Posterior vena cava (tissue), 2 donors: Measurements from ENCODE around the gene UGT1A7. TPM values are rescaled to one million over a fixed set of nuclear protein-coding genes. Genes with fewer than 3 reads are reported as not detected.
A peak's percentile ranks its signal among the peaks of the same experiment; 100 is the strongest.

Experiments
- DNase-seq: peaks from one replicate; pipeline ENCODE4 v3.0.0-alpha.2; 2020; ENCODE audit warnings: low spot score
- intact Hi-C, 2 donors: fragments of 100-400 bp; cut with DNase I; formaldehyde crosslinking; loops; one replicate each; pipeline versions ENCODE4 v1.14.1 to v1.14.2; 2022 to 2023
- total RNA-seq, 2 donors: library from RNA; stranded (reverse); fragmentation: NEBNext Ultra II Directional; extraction: Animal tissue kit (Norgen Biotek cat#: 25700); gene quantifications; one replicate each; pipeline ENCODE4 v1.2.1, GENCODE V29; 2021
- donor health status: DM: yes; HTN: yes; CAD: no.
- donor health status: DM: yes; HTN: yes; CAD: no.

UGT1A7 gene
- total RNA-seq, 2 donors from 2014 or later, result not detected

- intact Hi-C loops, result loop anchor here in 1 of 2 donors (5.0 kb wide), 1 partner anchor 1686 kb away; no protein-coding TSS in a partner anchor
- peak; percentile 37 for DNase-seq
These were observed 140.0 kb downstream of the UGT1A7 start for GRCh38 chr2:233821709-233822100.

DNA sequence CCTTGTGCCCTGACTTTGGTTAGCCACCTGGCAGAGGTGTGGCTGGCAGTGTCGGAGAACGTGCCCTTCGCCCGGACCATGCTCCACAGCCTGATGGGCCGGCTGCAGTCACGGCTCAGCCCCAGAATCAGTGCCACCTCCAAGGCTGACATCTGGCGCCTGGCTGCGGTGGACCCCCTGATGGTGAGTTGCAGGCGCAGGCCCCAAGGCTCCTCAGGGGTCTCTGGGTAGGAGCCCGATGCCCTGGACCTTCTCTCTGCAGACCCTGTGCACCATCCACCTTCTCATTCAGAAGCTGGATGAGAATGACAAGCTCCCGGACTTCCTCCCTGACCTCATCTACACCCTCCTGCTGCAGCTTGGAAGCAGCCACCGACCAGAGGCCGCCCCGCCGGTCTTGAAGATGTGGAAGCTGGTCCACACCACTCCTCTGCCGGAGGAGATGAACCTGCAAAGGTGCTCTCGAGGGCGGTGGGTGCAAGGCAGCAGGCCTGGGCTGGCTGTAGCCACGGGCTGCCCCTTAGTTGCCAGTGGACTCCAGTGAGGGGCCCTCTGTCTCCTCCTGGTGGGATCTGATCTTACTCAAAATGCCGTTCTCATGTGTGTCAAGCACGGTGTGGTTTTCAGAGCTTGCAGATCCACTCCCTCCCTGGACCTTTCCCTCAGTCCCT is 140.5 kb downstream of the UGT1A7 start:
- peak; percentile 67 for DNase-seq
- intact Hi-C loops, result loop anchor here in 1 of 2 donors (5.0 kb wide), 1 partner anchor 1685 kb away; no protein-coding TSS in a partner anchor

Other genes starting within 250 kb of the UGT1A7 start
- gene USP40, start 115.1 kb upstream of the UGT1A7 start, total RNA-seq, result 10 to 100 TPM; 25.9 to 31.9 TPM
- not detected for gene UGT1A8, start 64.3 kb upstream of the UGT1A7 start, total RNA-seq
- gene UGT1A10, start 45.5 kb upstream of the UGT1A7 start, total RNA-seq, result not detected
- gene UGT1A9, start 10.0 kb upstream of the UGT1A7 start, total RNA-seq, result not detected
- not detected for gene UGT1A6, start 11.0 kb downstream of the UGT1A7 start, total RNA-seq
- gene UGT1A5, start 31.0 kb downstream of the UGT1A7 start, total RNA-seq, result not detected
- gene UGT1A4, start 36.8 kb downstream of the UGT1A7 start, total RNA-seq, result not detected
- not detected for gene UGT1A3, start 47.1 kb downstream of the UGT1A7 start, total RNA-seq
- not detected for gene UGT1A1, start 78.4 kb downstream of the UGT1A7 start, total RNA-seq
- not detected for gene MROH2A, start 96.4 kb downstream of the UGT1A7 start, total RNA-seq
- gene HJURP, start 172.6 kb downstream of the UGT1A7 start, total RNA-seq, result under 1 TPM in 1 of 2 donors, not detected in 1; 0.42 TPM
- gene TRPM8, start 235.5 kb downstream of the UGT1A7 start, total RNA-seq, result not detected